ENCODE results near the gene METTL16. TPM values are rescaled to one million over a fixed set of nuclear protein-coding genes. Genes with fewer than 3 reads are reported as not detected.
A peak's percentile ranks its signal among the peaks of the same experiment; 100 is the strongest.

The METTL16 gene
- total RNA-seq, 2 experiments from 2014 or later = 26.6 to 41.5 TPM

GRCh38 chr17:2423271-2423670 is 88.4 kb downstream of the METTL16 start:
- no peaks in the 10 kb centered on the region for H3K79me2 ChIP-seq (ENCODE audit: insufficient read depth, low read depth, low read length)
- H3K4me3 ChIP-seq (ENCODE audit: low read depth, low read length, poor library complexity, severe bottlenecking) = no peak overlapping the region
- no peak for DNase-seq (ENCODE audit: low spot score)
- H3K27ac ChIP-seq (ENCODE audit: low read depth, low read length, poor library complexity, severe bottlenecking) = no peak overlapping the region
- intact Hi-C loops (cut with micrococcal nuclease; ENCODE audit: unreplicated experiment) = no loop called here
- TF ChIP-seq CTCF (conservative IDR thresholded peaks at IDR 0.05; ENCODE audit: low read length) (no peak), EZH2phosphoT487 (IDR thresholded peaks at IDR 0.05; ENCODE audit: borderline replicate concordance, low read depth, low read length) (no peak)
- H3K9me2 ChIP-seq (ENCODE audit: insufficient read depth, low read length) = no peaks in the 10 kb centered on the region
- no peaks in the 10 kb centered on the region for H3K9me3 ChIP-seq (ENCODE audit: low read length)
- POLR2A ChIA-PET = no interaction called here
- CTCF ChIA-PET (ENCODE audit: unreplicated experiment) = no interaction called here
- no TSS peak for BruUV-seq (replicated peaks)
- H3K4me1 ChIP-seq (ENCODE audit: insufficient read depth, low read length, poor library complexity, severe bottlenecking) = no peaks in the 10 kb centered on the region
- no peak overlapping the region for H3K4me2 ChIP-seq (ENCODE audit: low read length)
- no peaks in the 10 kb centered on the region for H4K20me1 ChIP-seq (ENCODE audit: insufficient read depth, low read length)
- peaks cover 54% of the 10 kb centered on the region for H3K36me3 ChIP-seq (ENCODE audit: insufficient read depth, low read length)
- no peak overlapping the region for H2AFZ ChIP-seq (ENCODE audit: low read length)

- no TSS peak for BruUV-seq (replicated peaks)
- ChIA-PET POLR2A (no interaction called here), CTCF (ENCODE audit: unreplicated experiment) (no interaction called here)
- peak; percentile 16 for DNase-seq (ENCODE audit: low spot score)
- Histone ChIP-seq H3K9me3 (ENCODE audit: low read length) (no peaks in the 10 kb centered on the region), H3K4me2 (ENCODE audit: low read length) (no peak overlapping the region), H4K20me1 (ENCODE audit: insufficient read depth, low read length) (no peaks in the 10 kb centered on the region; the same call in 1 of the 2 replicates), H2AFZ (ENCODE audit: low read length) (no peak overlapping the region), H3K36me3 (ENCODE audit: insufficient read depth, low read length) (peaks cover 63% of the 10 kb centered on the region), H3K4me1 (ENCODE audit: insufficient read depth, low read length, poor library complexity, severe bottlenecking) (no peaks in the 10 kb centered on the region), H3K9me2 (ENCODE audit: insufficient read depth, low read length) (no peaks in the 10 kb centered on the region), H3K4me3 (ENCODE audit: low read depth, low read length, poor library complexity, severe bottlenecking) (no peak overlapping the region), H3K27ac (ENCODE audit: low read depth, low read length, poor library complexity, severe bottlenecking) (no peak overlapping the region), H3K79me2 (ENCODE audit: insufficient read depth, low read depth, low read length) (no peaks in the 10 kb centered on the region)
- no peak for TF ChIP-seq EZH2phosphoT487 (IDR thresholded peaks at IDR 0.05; ENCODE audit: borderline replicate concordance, low read depth, low read length)
- peak; percentile 41; the same call in 1 of the 2 replicates for TF ChIP-seq CTCF (conservative IDR thresholded peaks at IDR 0.05; ENCODE audit: low read length)
- intact Hi-C loops (cut with micrococcal nuclease; ENCODE audit: unreplicated experiment) = no loop called here
Observed at GRCh38 chr17:2421315-2422147, 90.2 kb downstream of the METTL16 start.

GRCh38 chr17:2420176-2420575 is 91.5 kb downstream of the METTL16 start:
- ChIA-PET CTCF (ENCODE audit: unreplicated experiment) (no interaction called here), POLR2A (no interaction called here)
- Histone ChIP-seq H3K9me3 (ENCODE audit: low read length) (no peaks in the 10 kb centered on the region), H3K4me1 (ENCODE audit: insufficient read depth, low read length, poor library complexity, severe bottlenecking) (no peaks in the 10 kb centered on the region), H2AFZ (ENCODE audit: low read length) (no peak overlapping the region), H4K20me1 (ENCODE audit: insufficient read depth, low read length) (no peaks in the 10 kb centered on the region; the same call in 1 of the 2 replicates), H3K9me2 (ENCODE audit: insufficient read depth, low read length) (no peaks in the 10 kb centered on the region), H3K4me3 (ENCODE audit: low read depth, low read length, poor library complexity, severe bottlenecking) (no peak overlapping the region), H3K4me2 (ENCODE audit: low read length) (no peak overlapping the region), H3K27ac (ENCODE audit: low read depth, low read length, poor library complexity, severe bottlenecking) (no peak overlapping the region), H3K79me2 (ENCODE audit: insufficient read depth, low read depth, low read length) (no peaks in the 10 kb centered on the region), H3K36me3 (ENCODE audit: insufficient read depth, low read length) (peaks cover 61% of the 10 kb centered on the region)
- no peak for DNase-seq (ENCODE audit: low spot score)
- intact Hi-C loops (cut with micrococcal nuclease; ENCODE audit: unreplicated experiment) = no loop called here
- BruUV-seq (replicated peaks) = no TSS peak
- no peak for TF ChIP-seq CTCF (conservative IDR thresholded peaks at IDR 0.05; ENCODE audit: low read length)
- TF ChIP-seq EZH2phosphoT487 (IDR thresholded peaks at IDR 0.05; ENCODE audit: borderline replicate concordance, low read depth, low read length) = no peak
